Stimulated activated naive B cell treated with anti-CD40 and anti-IgM and Interleukin-4, amounts not matched to agents 10 μg/mL and 1 μg/mL and 100 μg/mL, for 72 hours (primary cell): ENCODE measurements around the gene LARGE1.

ENCODE experiments used
- ATAC-seq, 2 donors: fragments of 150-1000 bp; cut with Tn5 transposase; replicated peaks; 2 replicates each; pipeline ENCODE4 v1.10.0; 2021; ENCODE audit warnings: moderate library complexity in 1 of 2
- DNase-seq: peaks from one replicate; pipeline ENCODE4 v3.0.0; 2021
- H3K27ac Mint-ChIP-seq: one replicate; pipeline ENCODE4 v1.8.0; 2022; ENCODE audit warnings: mild to moderate bottlenecking, mixed read lengths
- H3K27me3 Mint-ChIP-seq, 2 donors: one replicate each; pipeline ENCODE4 v1.8.0; 2022; ENCODE audit warnings: mixed read lengths in 2 of 2
- H3K36me3 Mint-ChIP-seq, 2 donors: one replicate each; pipeline ENCODE4 v1.8.0; 2022; ENCODE audit warnings: mixed read lengths in 2 of 2, mild to moderate bottlenecking in 1 of 2
- H3K4me1 Mint-ChIP-seq, 2 donors: one replicate each; pipeline ENCODE4 v1.8.0; 2022; ENCODE audit warnings: mixed read lengths in 2 of 2, mild to moderate bottlenecking in 1 of 2
- H3K4me3 Mint-ChIP-seq, 2 donors: one replicate each; pipeline ENCODE4 v1.8.0; 2022; ENCODE audit warnings: mild to moderate bottlenecking in 2 of 2, mixed read lengths in 2 of 2, moderate library complexity in 1 of 2
- H3K9me3 Mint-ChIP-seq, 2 donors: one replicate each; pipeline ENCODE4 v1.8.0; 2022; ENCODE audit warnings: mixed read lengths in 2 of 2, mild to moderate bottlenecking in 1 of 2

Gene LARGE1

DNA sequence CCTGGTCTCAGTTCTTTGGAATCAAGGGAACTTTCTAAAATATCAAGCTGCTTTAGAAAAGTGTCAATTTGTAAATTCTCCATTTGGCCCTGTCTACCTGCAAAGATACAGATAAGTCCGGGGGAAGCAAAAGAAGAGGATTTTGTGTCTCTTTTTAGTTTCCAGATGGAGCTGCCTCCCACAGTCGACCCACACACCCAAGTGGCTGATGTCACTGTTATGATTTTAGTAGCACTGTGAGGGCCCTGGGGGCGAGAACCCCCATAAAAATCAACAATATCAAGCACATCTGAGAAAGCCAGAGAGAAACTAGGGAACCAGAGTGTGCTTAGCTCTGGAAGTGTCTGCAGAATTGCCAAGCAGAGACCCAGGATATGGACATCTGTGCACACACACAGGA, 212.7 kb downstream of the LARGE1 start:
- peaks cover 5 to 12% of the 10 kb centered on the region in 2 donors for H3K9me3 Mint-ChIP-seq
- no peaks in the 10 kb centered on the region for H3K27me3 Mint-ChIP-seq
- H3K27ac Mint-ChIP-seq: no peak overlapping the region
- ATAC-seq (no peak), DNase-seq (no peak)
- peaks cover 6 to 7% of the 10 kb centered on the region in 2 donors for H3K4me1 Mint-ChIP-seq
- peaks cover 17 to 51% of the 10 kb centered on the region in 2 donors for H3K36me3 Mint-ChIP-seq
- H3K4me3 Mint-ChIP-seq: no peak overlapping the region

GRCh38 chr22:33706100-33706499, 214.2 kb downstream of the LARGE1 start:
- peaks cover 4 to 12% of the 10 kb centered on the region in 2 donors for H3K9me3 Mint-ChIP-seq
- no peak overlapping the region for H3K27ac Mint-ChIP-seq
- no peak overlapping the region for H3K4me3 Mint-ChIP-seq
- H3K27me3 Mint-ChIP-seq: no peaks in the 10 kb centered on the region
- DNase-seq: no peak
- peaks cover 0 to 5% of the 10 kb centered on the region in 2 donors for H3K4me1 Mint-ChIP-seq
- peaks cover 18 to 47% of the 10 kb centered on the region in 2 donors for H3K36me3 Mint-ChIP-seq
- ATAC-seq: no peak

GRCh38 chr22:33699176-33699575, 221.1 kb downstream of the LARGE1 start:
- ATAC-seq (no peak), DNase-seq (no peak)
- Mint-ChIP-seq H3K27ac (no peak overlapping the region), H3K4me1 (peaks cover 0 to 4% of the 10 kb centered on the region in 2 donors), H3K27me3 (no peaks in the 10 kb centered on the region), H3K4me3 (no peak overlapping the region), H3K36me3 (peaks cover 22 to 48% of the 10 kb centered on the region in 2 donors), H3K9me3 (peaks cover 2 to 9% of the 10 kb centered on the region in 2 donors)

DNA sequence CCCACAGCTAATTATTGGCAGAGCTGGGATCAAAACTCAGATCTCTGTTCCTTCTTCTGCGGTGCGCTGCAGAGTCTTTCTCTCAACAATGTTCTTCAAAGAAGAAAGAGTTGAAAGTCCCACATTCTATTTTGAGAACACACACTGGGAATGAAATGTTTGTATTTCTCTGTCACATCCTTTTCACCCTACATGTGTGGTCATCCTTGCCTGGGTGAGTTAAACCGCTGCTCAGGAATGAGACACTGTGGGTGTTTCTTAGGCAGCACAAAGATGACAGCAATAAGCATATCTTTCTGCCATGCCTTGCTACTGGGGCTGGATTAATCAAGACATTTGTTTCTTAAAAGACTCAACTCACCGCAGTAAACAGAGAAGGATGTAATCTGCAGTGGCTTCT, 222.6 kb downstream of the LARGE1 start:
- H3K27ac Mint-ChIP-seq: no peak overlapping the region
- DNase-seq: no peak
- H3K4me1 Mint-ChIP-seq: peaks cover 0 to 2% of the 10 kb centered on the region in 2 donors
- ATAC-seq: no peak
- H3K9me3 Mint-ChIP-seq: no peaks in the 10 kb centered on the region
- no peaks in the 10 kb centered on the region for H3K27me3 Mint-ChIP-seq
- H3K36me3 Mint-ChIP-seq: peaks cover 19 to 40% of the 10 kb centered on the region in 2 donors
- H3K4me3 Mint-ChIP-seq: no peak overlapping the region

GRCh38 chr22:33691057-33691630, 229.1 kb downstream of the LARGE1 start:
- DNase-seq (no peak), ATAC-seq (no peak)
- Mint-ChIP-seq H3K36me3 (peaks cover 11 to 32% of the 10 kb centered on the region in 2 donors), H3K4me3 (no peak overlapping the region), H3K9me3 (no peaks in the 10 kb centered on the region), H3K27me3 (no peaks in the 10 kb centered on the region), H3K27ac (no peak overlapping the region), H3K4me1 (peaks cover 0 to 5% of the 10 kb centered on the region in 2 donors)

DNA sequence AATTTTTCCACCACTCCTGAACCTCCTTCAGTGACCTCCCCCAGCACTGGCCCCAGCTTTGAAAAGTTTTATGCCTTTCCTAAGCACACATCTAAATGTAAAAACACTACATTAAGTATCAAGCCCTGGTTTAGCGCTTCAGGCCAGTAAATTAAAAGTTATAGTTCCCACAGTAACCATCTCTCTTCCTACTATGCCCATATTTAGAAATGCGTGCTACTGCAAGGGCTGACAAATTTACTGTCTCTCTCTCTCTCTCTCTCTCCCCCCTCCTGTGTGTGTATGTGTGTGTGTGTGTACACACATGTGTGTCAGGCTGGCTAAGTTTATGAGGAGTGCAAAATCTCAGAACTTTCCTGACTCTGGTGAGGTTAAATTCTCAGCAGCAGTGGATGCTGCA, 231.4 kb downstream of the LARGE1 start:
- Mint-ChIP-seq H3K27ac (no peak overlapping the region), H3K4me3 (no peak overlapping the region), H3K4me1 (peaks cover 0 to 5% of the 10 kb centered on the region in 2 donors), H3K9me3 (peaks cover 3% of the 10 kb centered on the region in 2 donors), H3K27me3 (no peaks in the 10 kb centered on the region), H3K36me3 (peaks cover 11 to 33% of the 10 kb centered on the region in 2 donors)
- no peak for ATAC-seq
- no peak for DNase-seq

DNA sequence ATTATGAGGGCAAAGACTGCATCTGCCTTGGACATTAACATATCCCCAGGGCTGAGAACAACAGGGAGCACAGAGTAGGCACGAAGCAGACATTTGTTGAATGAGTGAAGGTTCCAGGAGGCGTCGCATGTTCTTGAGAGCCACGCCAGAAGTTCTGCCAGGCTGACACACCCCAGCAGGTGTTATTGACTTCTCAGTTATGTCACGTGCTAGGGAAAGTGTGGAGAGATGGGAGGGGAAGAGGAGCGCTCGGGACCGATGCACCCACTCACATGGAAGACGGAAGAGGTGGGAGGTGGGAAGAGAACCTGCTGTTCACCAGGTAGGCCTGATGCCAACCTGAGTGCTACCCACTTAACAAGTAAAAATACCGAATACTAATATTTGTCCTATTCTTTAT, 232.8 kb downstream of the LARGE1 start:
- Mint-ChIP-seq H3K27me3 (no peaks in the 10 kb centered on the region), H3K4me3 (no peak overlapping the region), H3K9me3 (peaks cover 5 to 7% of the 10 kb centered on the region in 2 donors), H3K4me1 (peaks cover 2 to 5% of the 10 kb centered on the region in 2 donors), H3K36me3 (peaks cover 7 to 30% of the 10 kb centered on the region in 2 donors), H3K27ac (no peak overlapping the region)
- ATAC-seq (no peak), DNase-seq (no peak)

DNA sequence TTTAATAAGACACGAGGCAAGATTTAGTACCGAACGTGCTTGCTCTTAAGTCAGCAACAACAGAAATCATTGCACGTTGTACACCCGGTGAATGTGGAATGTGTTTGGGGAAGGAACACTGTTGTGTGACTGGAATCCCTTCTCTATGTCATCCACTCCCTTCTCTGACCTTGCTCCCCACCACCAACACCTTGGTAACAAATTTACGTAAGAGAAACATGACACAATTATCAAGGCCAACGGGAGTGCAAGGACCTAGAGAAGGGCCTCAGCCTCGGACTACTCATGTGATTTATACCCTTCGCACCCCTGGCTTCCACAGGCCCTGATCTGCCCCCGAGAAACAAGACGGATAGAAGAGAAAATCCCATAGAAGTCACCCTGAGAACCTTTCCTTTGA, 236.2 kb downstream of the LARGE1 start:
- DNase-seq (no peak), ATAC-seq (no peak)
- Mint-ChIP-seq H3K4me1 (peaks cover 3 to 17% of the 10 kb centered on the region in 2 donors), H3K27ac (no peak overlapping the region), H3K9me3 (peaks cover 5 to 7% of the 10 kb centered on the region in 2 donors), H3K36me3 (peaks cover 4 to 22% of the 10 kb centered on the region in 2 donors), H3K27me3 (no peaks in the 10 kb centered on the region), H3K4me3 (no peak overlapping the region)

DNA sequence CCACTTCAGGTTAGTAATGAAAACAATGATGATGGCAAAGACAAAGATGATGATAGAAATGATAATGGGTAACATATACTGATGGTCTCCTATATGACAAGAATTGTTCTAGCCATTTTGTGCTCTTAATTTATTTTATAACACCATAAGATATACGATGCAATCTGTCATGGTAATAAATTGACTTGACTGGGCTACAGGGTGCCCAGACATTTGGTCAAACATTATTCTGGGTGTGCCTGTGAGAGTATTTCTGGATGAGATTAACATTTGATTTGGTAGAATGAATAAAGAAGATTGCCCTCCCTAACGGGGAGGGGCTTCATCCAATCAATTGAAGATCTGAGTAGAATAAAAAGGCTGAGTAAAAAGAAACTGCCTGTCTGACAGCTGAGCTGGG, 237.3 kb downstream of the LARGE1 start:
- ATAC-seq (no peak), DNase-seq (no peak)
- Mint-ChIP-seq H3K4me3 (no peak overlapping the region), H3K36me3 (peaks cover 0 to 16% of the 10 kb centered on the region in 2 donors), H3K27ac (no peak overlapping the region), H3K9me3 (peaks cover 5 to 7% of the 10 kb centered on the region in 2 donors), H3K4me1 (peaks cover 3 to 16% of the 10 kb centered on the region in 2 donors), H3K27me3 (no peaks in the 10 kb centered on the region)

GRCh38 chr22:33680632-33681031, 239.6 kb downstream of the LARGE1 start:
- peaks cover 0 to 6% of the 10 kb centered on the region in 2 donors for H3K36me3 Mint-ChIP-seq
- H3K27ac Mint-ChIP-seq: no peak overlapping the region
- H3K4me3 Mint-ChIP-seq: no peak overlapping the region

DNA sequence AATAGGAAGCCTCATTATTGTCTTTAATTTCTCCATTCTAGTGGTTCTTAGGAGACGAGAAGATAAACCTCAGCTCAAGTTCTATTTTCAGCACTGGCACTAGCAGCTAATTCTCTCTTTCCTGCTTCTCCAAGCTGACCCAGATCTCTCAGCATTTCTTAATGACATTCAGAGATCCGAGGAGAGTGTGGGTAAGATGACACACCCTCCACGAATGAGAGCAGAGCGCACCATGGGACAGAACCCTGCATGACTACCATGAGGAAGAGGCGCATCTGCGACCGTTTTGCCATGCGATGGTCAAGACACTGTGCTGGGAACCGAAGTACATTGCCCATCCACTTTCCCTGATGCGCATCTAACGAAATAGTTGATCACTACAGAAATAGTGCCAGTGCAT, 241.8 kb downstream of the LARGE1 start:
- Mint-ChIP-seq H3K4me1 (peaks cover 12 to 21% of the 10 kb centered on the region in 2 donors), H3K9me3 (peaks cover 3 to 4% of the 10 kb centered on the region in 2 donors), H3K27me3 (no peaks in the 10 kb centered on the region), H3K27ac (peak overlapping the region; percentile 44), H3K36me3 (peaks cover 0 to 4% of the 10 kb centered on the region in 2 donors), H3K4me3 (no peak overlapping the region)
- ATAC-seq (no peak), DNase-seq (no peak)

More at GRCh38 chr22:33680632-33681031, 239.6 kb downstream of the LARGE1 start:
- no peaks in the 10 kb centered on the region for H3K27me3 Mint-ChIP-seq
- H3K9me3 Mint-ChIP-seq: peaks cover 5 to 7% of the 10 kb centered on the region in 2 donors
- peaks cover 9 to 21% of the 10 kb centered on the region in 2 donors for H3K4me1 Mint-ChIP-seq
- ATAC-seq (peak; percentile 50 to 63), DNase-seq (no peak)

GRCh38 chr22:33677536-33677935, 242.7 kb downstream of the LARGE1 start:
- Mint-ChIP-seq H3K9me3 (peaks cover 0 to 2% of the 10 kb centered on the region in 2 donors), H3K27ac (no peak overlapping the region), H3K4me1 (peaks cover 13 to 21% of the 10 kb centered on the region in 2 donors), H3K4me3 (no peak overlapping the region), H3K36me3 (peaks cover 0 to 8% of the 10 kb centered on the region in 2 donors), H3K27me3 (no peaks in the 10 kb centered on the region)
- ATAC-seq (no peak), DNase-seq (no peak)

- peaks cover 0 to 8% of the 10 kb centered on the region in 2 donors for H3K36me3 Mint-ChIP-seq
- H3K4me1 Mint-ChIP-seq: peaks cover 16 to 23% of the 10 kb centered on the region in 2 donors
- DNase-seq (no peak), ATAC-seq (no peak)
- H3K27ac Mint-ChIP-seq: no peak overlapping the region
- H3K27me3 Mint-ChIP-seq: no peaks in the 10 kb centered on the region
- no peak overlapping the region for H3K4me3 Mint-ChIP-seq
- H3K9me3 Mint-ChIP-seq: peaks cover 0 to 2% of the 10 kb centered on the region in 2 donors
Measured at GRCh38 chr22:33674357-33674756, 245.9 kb downstream of the LARGE1 start.

DNA sequence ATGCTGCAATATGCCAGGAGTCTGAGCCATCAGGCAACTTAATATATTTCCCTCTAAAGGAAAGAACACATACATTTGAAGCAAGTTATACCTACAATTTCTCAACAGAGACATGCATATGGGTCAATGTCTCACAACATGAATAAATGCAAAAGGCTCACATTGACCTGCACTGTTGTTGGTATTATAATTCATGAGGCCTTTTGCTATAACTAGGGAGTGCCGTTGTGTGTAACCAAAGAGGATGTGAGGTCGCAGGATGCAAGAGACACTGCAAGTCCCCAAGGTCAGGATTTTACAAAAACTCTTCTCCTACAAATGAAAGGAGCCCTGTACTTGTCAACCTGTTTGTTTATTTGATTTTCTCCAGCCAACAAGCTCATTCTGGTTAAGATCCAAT, 250.5 kb downstream of the LARGE1 start:
- Mint-ChIP-seq H3K4me3 (no peak overlapping the region), H3K27me3 (no peaks in the 10 kb centered on the region), H3K36me3 (peaks cover 0 to 13% of the 10 kb centered on the region in 2 donors), H3K9me3 (peaks cover 0 to 2% of the 10 kb centered on the region in 2 donors), H3K4me1 (peaks cover 33 to 38% of the 10 kb centered on the region in 2 donors), H3K27ac (no peak overlapping the region)
- no peak for ATAC-seq
- DNase-seq: no peak

- H3K36me3 Mint-ChIP-seq: peaks cover 0 to 18% of the 10 kb centered on the region in 2 donors
- no peak overlapping the region for H3K27ac Mint-ChIP-seq
- peaks cover 41 to 51% of the 10 kb centered on the region in 2 donors for H3K4me1 Mint-ChIP-seq
- no peaks in the 10 kb centered on the region for H3K9me3 Mint-ChIP-seq
- DNase-seq: no peak
- no peak overlapping the region for H3K4me3 Mint-ChIP-seq
- no peak for ATAC-seq
- H3K27me3 Mint-ChIP-seq: no peaks in the 10 kb centered on the region
Measured at GRCh38 chr22:33666961-33667619, 253.2 kb downstream of the LARGE1 start.
